WTC11 (cell line): ENCODE results near the gene LHFPL4.
"Not testable (repeated sequence)": the region's sequence is repeated elsewhere in the genome, so short reads cannot be mapped to it uniquely, and the experiment has no call there.

ENCODE experiments used
- CREB1 ChIP-seq: sonication (generic); formaldehyde crosslinking; IDR thresholded peaks from 2 replicates; pipeline ENCODE4 v1.8.0; 2023; ENCODE audit warnings: mild to moderate bottlenecking, missing genetic modification reagents
- CREM ChIP-seq: sonication (generic); formaldehyde crosslinking; IDR thresholded peaks from 2 replicates; pipeline ENCODE4 v1.8.1; 2022; ENCODE audit warnings: mild to moderate bottlenecking, missing genetic modification reagents, moderate library complexity
- CTCF ChIP-seq: fragments of 200-600 bp; IDR thresholded peaks from 2 replicates; pipeline ENCODE4 v1.8.0; 2022; ENCODE audit warnings: antibody characterized with exemption
- FOXK1 ChIP-seq: sonication (generic); formaldehyde crosslinking; IDR thresholded peaks from 2 replicates; pipeline ENCODE4 v1.8.0; 2022; ENCODE audit warnings: mild to moderate bottlenecking, moderate library complexity, missing genetic modification reagents
- GTF2I ChIP-seq: fragments of 250-450 bp; sonication (Bioruptor Pico); conservative IDR thresholded peaks from 2 replicates; pipeline ENCODE4 v1.4.0; 2021; ENCODE audit warnings: mild to moderate bottlenecking
- HMGA2 ChIP-seq: fragments of 250-450 bp; sonication (Bioruptor Pico); IDR thresholded peaks from 2 replicates; pipeline ENCODE4 v1.4.0; 2021; ENCODE audit warnings: mild to moderate bottlenecking, moderate library complexity
- IRF2 ChIP-seq: sonication (generic); formaldehyde crosslinking; IDR thresholded peaks from 2 replicates; pipeline ENCODE4 v1.8.0; 2022; ENCODE audit warnings: low read depth, missing genetic modification reagents, borderline replicate concordance
- TF ChIP-seq, protein P1 (sequence below): sonication (generic); formaldehyde crosslinking; IDR thresholded peaks from 2 replicates; pipeline ENCODE4 v1.8.0; 2023; ENCODE audit warnings: missing genetic modification reagents
- TF ChIP-seq, protein P2 (sequence below): sonication (generic); formaldehyde crosslinking; IDR thresholded peaks from 2 replicates; pipeline ENCODE4 v1.8.1; 2023; ENCODE audit warnings: mild to moderate bottlenecking, missing genetic modification reagents, moderate library complexity

GRCh38 chr3:9494036-9494435 lies 59.6 kb downstream of the LHFPL4 start:
- not testable (repeated sequence) for TF ChIP-seq IRF2; CTCF; CREM (CRISPR knock-in tag); FOXK1; CREB1 (CRISPR knock-in tag); HMGA2 (CRISPR knock-in tag); GTF2I (CRISPR knock-in tag)
- TF ChIP-seq, protein P1, sequence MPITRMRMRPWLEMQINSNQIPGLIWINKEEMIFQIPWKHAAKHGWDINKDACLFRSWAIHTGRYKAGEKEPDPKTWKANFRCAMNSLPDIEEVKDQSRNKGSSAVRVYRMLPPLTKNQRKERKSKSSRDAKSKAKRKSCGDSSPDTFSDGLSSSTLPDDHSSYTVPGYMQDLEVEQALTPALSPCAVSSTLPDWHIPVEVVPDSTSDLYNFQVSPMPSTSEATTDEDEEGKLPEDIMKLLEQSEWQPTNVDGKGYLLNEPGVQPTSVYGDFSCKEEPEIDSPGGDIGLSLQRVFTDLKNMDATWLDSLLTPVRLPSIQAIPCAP: not testable (repeated sequence)
- TF ChIP-seq, protein P2, sequence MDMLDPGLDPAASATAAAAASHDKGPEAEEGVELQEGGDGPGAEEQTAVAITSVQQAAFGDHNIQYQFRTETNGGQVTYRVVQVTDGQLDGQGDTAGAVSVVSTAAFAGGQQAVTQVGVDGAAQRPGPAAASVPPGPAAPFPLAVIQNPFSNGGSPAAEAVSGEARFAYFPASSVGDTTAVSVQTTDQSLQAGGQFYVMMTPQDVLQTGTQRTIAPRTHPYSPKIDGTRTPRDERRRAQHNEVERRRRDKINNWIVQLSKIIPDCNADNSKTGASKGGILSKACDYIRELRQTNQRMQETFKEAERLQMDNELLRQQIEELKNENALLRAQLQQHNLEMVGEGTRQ (CRISPR knock-in tag): not testable (repeated sequence)
